GM12874 (cell line): Measurements from ENCODE around the gene ERG28.

ENCODE experiments used
- CTCF ChIP-seq: IDR thresholded peaks from 2 replicates; pipeline ENCODE4 v1.5.1; 2011; ENCODE audit warnings: low read depth, mild to moderate bottlenecking, control low read depth, low read length, moderate library complexity; ENCODE audit not compliant: insufficient read depth

ERG28 gene

GRCh38 chr14:75648066-75648838 lies 12.4 kb downstream of the ERG28 start:
- TF ChIP-seq CTCF, result no peak

GRCh38 chr14:75647640-75648039 lies 13.0 kb downstream of the ERG28 start:
- no peak for TF ChIP-seq CTCF

GRCh38 chr14:75646762-75647161 lies 13.9 kb downstream of the ERG28 start:
- TF ChIP-seq CTCF, result no peak

GRCh38 chr14:75645056-75645455 lies 15.6 kb downstream of the ERG28 start:
- no peak for TF ChIP-seq CTCF

- no peak for TF ChIP-seq CTCF
Observed at GRCh38 chr14:75643985-75644384, 16.7 kb downstream of the ERG28 start.

GRCh38 chr14:75640876-75641275 lies 19.8 kb downstream of the ERG28 start:
- no peak for TF ChIP-seq CTCF

GRCh38 chr14:75636100-75636692 lies 24.5 kb downstream of the ERG28 start:
- no peak for TF ChIP-seq CTCF
